Stimulated activated CD8-positive, alpha-beta memory T cell treated with anti-CD3 and anti-CD28 coated beads, Interleukin-12 subunit alpha, Interleukin-12 subunit beta, amount 100 ng/mL, for 24 hours (primary cell): ENCODE measurements around the gene PMP22.

ENCODE experiments used
- DNase-seq: peaks from one replicate; pipeline ENCODE4 v3.0.0-alpha.2; 2020; ENCODE audit errors: extremely low read depth

Gene PMP22

DNA sequence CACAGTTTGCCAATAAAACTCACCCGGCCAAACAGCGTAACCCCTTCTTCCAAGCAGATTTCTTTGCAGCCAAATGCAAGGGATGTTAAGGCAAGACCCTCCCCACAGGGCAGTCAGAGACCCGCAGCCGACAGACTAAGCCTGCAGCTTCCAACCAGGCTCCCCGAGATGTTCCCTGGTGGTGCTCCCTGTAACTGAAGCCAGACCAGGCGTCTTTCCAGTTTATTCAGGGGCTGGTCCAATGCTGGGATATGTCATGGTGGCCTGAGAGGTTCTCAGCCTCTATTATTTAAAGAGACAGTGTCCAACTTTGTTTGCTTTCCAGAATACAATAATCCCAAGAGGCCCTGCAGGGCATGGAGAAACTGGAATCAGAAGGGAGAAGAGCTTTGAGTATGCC, at the start of gene PMP22:
PMP22 (minus strand) TSS at position 196 of the 400 bp plus-strand sequence. CDS start 4,599 bp downstream, outside the sequence.
- DNase-seq = no peak

DNA sequence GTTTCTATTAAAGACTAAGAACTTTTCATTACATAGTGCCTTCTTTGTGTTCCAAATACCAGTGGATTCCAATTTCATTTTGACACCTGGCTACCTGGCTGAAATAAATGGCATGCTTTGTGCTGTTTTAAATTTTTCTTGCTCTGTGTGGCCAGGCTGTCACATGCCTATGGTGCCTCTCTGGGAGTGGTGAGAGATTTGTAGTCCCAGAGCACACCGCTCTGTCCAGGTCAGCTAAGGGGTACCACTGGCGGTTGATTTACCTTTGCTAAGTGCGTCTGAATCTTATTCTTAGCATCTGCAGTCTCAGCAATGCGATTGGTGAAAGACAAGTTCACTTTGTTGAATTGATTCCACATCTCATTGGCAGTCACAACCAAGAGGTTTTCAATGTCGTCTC, 46.9 kb upstream of the PMP22 start:
- DNase-seq = no peak

DNA sequence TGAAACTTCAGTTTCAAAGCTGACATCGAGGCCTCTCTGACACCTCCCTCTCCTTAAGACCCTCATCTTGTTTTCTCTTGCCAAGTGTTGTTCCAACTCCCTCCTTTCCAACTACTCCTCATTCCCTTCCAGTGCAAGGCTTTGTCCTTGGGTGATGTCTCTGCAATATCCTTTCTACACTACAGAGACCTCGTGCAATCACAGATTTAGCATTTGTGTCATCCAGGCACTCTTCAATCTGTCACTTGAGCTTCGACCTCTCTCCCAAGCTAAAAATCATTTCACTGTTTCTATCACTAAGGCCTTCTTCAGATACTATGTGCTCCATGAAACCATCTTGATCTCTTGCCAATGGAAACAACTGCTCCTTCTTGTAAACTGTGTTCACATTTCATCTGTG, 44.7 kb upstream of the PMP22 start:
- no peak for DNase-seq

DNA sequence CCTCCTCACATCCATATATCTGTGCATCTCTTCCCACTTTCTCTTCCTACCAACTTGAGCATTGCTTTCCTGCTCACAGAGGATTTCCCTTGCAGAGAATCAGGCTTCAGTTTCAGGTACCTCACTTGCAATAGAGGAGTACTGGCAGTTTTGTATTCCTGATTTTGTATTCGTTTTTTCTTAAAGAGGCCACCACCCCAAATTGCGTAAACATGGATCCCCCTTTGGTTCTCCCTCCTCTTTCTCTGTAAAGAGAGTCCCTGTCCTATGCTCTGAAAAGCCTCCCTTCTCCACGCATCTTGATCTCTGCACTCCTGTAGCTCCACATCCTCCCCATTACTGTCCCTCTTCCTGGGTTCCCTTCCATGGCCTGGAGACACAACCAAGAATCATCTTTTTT, 44.1 kb upstream of the PMP22 start:
- no peak for DNase-seq

DNA sequence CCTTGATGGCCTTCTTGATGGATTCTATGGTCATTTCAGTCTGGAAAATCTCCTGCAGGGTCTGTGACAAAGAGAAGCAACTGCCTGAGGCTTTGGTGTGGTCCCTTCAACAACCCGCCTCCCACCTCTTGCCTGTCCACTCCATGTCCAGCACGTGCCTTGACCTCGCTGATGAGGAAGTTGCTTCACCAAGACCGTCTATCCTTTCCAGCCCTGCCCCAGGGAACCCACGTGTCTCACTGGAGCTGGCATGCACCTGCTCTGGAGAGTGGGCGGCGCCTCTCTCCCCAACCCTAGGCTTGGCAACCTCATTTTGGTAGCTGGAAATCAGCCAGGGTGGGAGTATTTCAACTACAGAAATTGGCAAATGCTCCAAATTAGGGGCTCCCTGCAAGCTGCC, 43.6 kb upstream of the PMP22 start:
- no peak for DNase-seq

DNA sequence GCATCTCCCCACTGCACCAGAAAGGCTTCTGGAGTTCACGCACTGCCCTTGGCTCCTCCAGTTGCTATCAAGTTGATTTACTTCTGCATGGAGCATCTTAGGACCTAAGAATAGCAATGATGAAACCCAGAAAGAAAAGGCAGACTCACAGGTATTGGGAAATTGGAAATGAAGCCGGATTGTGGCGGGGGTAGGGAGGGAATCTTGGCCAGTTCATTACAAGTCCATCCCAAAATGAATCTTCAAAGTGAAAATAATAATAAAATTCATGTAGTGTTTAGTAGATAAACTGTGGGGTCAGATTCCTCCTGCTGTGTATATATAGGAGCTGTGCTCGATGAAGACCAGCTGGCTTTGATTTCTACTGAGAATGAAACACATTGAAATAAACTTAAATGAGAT, 42.6 kb upstream of the PMP22 start:
- DNase-seq = no peak

DNA sequence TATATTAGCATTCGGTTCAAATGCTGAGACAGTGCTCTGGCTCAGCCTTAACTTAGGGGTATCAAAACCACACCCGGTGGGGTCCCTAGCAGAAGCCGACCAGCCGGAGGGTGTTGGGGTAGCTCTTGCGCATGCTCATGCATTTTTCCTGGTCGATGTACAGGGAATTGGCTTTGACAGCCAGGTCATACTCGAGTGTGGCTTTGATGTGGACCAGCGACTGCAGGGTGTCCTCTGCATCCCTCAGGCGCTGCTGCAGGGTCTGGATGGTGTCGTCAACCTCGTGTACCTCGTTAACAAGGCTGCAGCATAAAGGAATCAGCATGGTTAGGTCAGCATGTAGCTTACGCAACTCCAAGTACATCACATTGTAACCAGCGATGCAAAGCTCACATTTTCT, 38.7 kb upstream of the PMP22 start:
- no peak for DNase-seq

DNA sequence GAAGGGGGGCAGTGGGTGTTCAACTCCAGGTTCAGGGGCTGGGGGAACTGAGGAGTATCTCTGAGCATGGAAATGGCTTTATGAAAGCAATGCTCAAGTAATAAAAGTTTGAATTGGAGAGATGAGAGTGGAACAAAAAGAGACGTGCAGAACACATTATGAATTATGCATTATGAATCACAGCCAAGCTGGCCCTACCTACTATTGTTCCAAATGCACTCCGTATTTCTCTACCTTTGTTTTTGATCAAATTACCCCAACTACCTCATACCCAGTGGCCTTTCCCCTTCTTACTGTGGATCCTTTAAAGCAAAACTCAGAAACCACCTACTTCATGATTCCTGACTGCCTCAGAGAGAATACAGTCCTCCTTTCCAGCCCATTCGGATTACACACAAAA, 38.1 kb upstream of the PMP22 start:
- DNase-seq = no peak

DNA sequence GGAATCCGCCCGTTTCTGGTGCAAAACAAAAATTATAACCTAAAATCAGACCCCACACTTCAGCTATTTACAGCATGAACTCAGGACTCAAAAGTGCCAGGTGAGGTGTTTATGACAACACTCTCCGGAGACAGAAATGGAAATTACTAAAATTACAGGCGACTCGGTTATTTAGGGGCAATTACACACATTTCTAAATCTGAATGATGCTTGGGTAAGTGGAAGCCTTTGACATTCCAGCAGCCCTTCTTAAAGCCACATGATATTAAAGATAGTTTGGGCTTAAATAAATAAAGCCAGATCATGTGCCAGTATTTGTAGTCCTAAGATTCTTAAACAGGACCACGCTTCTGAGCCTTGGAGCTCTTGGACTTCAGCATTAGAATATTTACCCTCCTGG, 36.7 kb upstream of the PMP22 start:
- DNase-seq = no peak

DNA sequence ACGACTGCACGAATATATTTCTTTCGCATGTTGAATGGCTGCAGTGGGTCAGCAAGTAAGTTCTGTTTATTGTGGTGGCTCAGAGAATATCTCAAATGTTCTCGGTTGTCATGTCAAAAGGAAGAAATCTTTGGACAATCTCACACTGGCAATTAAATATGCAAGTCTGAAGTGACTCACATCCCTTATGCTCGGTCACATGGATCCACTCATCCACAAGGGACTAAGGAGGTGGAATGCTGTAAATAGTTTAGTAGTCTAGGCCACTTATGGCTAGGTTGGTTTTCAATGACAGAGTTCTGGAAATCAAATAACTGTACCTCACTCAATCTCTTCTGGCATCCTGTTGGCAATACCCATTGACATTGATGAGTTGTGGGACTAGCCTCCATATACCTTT, 33.0 kb upstream of the PMP22 start:
- no peak for DNase-seq

DNA sequence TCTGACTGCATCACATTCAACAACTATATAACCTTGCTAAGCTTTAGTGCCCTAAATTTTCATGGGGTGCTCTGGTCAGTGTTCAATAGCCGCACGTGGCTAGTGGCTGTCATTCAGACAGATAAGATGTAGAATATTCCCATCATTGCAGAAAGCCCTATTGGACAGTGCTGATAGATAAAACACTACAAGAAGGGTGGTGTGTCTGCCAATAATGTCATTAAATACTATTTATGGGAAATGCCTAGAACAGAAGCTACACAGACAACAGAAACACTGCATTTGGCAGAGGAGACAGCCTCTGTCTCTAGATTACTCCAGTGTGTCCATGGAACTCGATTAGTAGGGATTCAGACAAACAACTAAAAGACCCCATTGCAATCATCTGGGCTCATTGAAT, 28.4 kb upstream of the PMP22 start:
- no peak for DNase-seq

DNA sequence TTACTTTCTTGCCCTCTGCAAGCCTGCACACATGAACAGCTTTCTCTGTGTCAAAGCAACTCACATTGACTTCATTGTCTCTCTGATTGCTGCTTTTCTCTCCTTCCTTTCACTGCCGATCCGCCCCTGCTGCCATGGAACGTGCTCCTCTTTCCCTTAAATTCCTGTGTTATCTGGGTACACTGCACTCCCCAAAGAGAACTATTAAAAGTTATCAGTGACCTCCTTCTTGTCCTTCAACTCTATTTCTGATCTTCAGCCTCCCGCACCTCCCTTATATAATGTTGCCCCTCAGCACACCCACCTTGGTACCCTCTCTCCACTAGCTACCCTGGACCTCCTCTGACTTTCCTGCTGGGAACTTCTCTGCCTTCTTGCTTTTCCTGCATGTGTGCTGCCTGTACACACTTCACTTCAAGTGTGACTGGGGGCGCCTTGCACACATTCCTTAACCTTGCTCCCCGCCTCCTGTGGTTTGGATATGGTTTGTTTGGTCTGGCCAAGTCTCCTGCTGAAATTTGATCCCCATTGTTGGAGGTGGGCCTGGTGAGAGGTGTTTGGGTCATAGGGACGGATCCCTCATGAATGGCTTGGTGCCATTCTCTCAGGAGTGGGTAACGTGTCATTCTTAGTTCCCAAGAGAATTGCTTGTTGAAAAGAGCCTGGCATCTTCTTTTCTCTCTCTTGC, 26.7 kb upstream of the PMP22 start:
- DNase-seq = no peak

DNA sequence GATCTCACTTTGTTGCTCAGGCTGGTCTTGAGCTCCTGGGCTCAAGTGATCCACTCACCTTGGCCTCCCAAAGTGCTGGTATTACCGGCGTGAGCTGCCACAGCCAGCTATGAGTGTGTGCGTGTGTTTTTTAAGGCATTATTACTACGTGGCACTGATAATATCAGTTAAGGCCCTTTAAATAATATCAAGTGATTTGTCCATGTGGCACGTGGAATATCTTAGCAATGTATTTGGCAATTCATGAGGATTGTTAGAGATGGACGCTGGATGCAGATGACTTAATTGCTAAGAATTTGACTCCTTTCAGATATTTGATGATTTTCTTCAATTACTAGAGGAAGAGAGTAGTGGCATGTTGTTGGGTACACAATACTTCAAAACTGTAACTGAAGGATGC, 25.5 kb upstream of the PMP22 start:
- DNase-seq = no peak

DNA sequence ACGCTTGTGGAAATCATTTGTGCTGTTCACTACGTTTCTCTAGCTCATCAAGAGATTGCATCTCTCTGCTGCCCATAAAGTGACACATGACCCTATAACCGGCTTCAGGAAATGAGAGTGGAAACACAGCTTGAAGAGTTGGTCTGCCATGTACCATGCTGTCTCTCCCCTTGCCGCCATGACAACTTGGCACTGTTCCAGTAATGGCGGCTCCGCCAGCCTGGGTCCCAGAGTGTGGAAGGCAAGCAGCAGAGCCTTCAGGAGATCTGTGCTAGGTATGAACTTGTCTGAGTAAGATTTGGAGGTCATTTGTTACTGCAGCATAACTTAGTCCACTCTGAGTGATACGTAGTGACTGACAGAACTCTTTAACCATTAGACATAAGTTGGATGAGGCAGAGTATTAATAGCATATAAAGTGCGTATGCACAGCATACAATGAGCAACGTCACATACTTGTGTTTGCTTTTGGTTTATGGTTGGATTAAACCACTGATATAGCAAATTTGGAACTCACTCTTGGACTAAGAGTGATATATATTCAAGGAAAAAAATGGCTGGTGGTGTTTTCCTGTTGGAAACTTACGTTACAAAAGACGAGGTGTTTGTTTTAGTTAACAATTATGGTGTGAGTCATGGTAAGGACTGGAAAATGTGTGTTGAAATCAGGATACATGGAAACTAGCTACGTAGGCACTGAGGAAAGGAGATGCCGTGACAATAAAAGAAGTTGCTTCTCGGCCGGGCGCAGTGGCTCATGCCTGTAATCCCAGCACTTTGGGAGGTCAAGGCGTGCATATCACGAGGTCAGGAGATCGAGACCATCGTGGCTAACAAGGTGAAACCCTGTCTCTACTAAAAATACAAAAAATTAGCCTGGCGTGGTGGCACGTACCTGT, 24.4 kb upstream of the PMP22 start:
- no peak for DNase-seq

DNA sequence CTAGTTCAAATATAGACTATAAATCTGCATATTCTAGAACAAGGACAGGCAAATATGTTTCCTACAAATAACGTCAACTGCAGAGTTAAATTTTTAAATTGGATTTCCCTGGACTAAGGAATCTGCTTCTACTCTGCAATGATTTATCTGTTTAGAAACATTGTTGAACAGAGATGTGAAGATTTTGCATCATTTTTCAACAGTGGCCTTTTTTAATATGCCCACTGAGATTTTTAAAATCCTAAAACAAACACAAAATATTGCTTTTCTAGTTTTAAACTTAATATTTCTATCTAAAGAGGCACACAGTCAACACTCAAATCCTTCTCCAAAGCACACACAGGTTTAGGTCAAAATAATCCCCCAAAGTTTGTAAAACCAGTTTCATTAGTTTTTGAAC, 23.7 kb upstream of the PMP22 start:
- DNase-seq = no peak

DNA sequence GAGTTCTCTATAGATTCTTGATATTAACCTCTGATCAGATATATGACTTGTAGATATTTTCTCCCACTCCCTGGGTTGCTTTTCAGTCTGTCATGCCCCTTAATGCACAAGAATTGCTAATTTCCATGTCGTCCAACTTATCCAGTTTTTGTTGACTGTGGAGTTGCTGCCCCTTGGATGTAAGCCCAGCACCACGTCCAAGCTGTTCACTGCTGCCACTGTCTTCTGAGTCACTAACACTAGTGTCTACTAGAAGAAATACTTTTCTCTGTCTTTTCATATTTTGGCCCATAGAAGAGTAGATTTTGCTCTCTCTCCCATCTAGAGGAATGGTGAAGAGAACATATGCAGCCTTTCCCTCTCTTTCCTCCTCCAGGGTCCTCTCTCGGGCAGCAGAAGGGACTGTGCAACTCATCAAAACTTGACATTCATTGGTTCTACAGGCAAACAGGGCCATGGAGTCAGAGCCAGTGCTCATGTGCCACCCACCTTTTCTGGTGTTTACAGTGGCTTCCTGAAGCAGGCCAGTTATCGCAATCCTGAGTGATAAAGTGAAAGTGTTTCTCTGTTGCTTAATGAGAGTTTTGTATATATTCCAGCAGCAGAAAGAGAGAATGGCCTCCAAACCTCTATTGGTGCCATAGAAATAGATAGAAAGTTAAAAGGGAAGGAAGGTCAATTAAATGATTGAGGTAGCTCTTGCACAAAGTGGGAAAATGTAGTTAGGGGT, 22.6 kb upstream of the PMP22 start:
- no peak for DNase-seq

DNA sequence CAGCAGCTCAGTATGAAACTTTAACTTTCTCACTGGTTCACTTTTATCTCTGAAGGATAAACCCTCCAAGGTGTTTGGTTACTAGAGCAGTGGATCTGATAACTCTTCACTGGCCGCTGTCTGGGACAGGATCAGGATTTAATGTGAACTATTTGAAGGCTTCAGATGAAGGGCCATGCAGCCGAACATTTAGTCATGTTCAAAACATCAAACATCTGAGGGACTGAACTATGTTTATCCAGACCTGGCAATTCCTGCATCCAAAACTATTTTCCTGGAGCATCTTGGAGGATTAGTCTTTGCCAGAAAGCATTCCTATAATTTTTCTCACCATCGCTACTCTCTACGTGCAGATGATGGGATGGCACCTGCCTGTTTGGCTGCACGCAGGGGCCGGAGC, 20.3 kb upstream of the PMP22 start:
- DNase-seq = no peak

DNA sequence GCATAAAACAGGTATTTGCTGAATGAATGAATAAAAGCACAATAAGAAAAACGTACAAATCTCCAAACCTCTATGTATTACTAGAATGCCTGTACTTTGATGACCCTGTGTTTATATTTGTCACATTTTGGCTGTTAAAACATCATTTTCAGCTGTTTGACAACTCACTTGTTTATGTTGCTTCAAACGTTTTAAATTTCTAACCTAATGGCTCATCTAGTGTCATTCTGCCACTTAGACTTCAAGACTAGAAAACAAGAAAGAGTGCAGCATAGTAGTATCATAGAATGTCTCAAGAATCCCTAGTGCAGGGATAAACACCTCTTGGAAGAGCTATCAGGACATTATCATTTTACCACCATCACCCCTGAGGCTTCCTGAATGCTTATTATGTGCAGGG, 19.4 kb upstream of the PMP22 start:
- DNase-seq = no peak

DNA sequence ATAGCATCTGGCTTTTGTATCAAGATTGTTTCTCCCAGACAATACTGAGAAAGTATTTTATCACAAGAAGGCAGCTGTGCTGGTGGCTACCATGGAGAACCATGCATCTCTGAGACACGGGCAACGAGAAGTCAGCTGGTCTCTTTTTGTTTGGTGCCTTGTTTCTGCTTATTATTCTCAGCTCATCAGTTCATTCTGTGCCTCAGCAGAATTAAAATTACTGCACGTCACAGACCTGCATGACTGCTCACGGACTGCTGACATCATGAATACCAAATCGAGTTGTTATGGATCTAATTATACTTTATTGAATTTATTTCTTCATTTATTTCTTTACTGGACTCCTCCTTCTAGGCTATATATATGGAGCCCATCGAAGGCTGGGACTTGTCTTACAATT, 19.0 kb upstream of the PMP22 start:
- DNase-seq = no peak

DNA sequence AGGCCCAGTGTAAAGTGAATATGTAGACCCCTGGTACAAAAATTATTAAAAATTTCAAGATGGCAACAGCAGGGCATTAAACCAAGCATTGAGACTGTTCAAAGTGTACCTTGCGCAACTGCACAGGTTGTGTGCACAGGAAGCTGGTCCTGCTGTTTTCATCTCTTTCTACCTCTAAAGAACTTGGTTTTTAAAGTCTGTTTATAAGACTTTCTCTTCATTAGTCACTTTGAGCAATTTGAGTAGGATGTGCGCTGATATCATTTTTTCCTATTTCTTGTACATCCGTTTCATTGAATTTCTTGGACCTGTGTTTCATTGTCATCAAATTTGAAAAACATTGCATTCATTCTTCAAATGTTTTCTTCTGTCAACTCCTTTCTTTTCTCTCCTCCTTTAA, 16.8 kb upstream of the PMP22 start:
- DNase-seq = no peak

DNA sequence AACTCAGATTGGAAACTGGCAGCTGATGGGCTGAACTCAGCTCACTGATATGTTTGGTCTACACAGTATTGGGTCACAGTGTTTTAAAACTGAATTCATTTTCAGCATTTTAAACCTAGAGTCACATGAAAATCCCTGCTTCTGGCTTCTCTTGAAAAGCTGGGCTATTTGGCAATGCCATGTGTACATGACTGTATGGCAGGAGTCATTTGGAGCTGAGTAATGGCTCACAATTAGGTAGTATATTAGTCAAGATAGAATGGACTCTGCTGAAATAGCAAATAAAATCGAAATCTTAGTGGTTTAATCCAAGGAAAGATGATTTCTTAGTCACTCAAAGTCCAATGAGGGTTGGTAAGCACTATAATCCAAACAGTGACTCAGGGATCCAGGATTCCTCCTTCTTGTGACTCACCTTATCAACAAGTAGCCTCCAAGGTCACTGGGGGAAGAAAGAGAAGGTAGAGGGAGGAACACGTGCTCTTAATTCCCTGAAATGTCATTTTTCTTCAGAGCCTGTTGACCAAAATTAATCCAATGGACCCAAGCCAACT, 13.9 kb upstream of the PMP22 start:
- no peak for DNase-seq

DNA sequence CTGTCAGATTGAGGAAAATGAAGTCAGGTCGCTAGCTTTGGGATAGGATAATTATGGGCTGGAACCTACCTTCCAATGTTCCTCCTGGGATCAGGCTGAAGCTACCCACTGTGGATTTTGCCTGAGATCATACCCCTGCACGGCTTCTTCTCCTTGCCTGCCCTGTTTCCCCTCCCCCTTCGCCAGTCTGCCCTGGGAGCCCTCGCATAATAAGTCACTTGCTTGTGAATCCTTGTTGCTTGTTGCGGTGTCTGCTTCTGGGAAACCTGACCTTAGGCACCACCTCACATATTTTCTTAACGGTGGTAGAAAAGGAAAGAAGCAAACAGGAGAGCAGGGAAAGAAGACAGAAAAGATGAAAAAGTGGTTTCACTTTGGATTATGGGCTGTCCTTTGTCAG, 13.3 kb upstream of the PMP22 start:
- DNase-seq = no peak
